Keratinocyte (primary cell): ENCODE results near the gene UNC13B. TPM values are rescaled to one million over a fixed set of nuclear protein-coding genes. Genes with fewer than 3 reads are reported as not detected.

ENCODE experiments used
- DNase-seq: peaks from one replicate; pipeline ENCODE4 v3.0.0-alpha.2; 2011; ENCODE audit warnings: low read depth, missing footprints, low spot score
- FAIRE-seq: peaks from 2 replicates; lab custom pipeline; 2011; peaks lifted over from hg19 to GRCh38; lab: Jason Lieb, UNC
- H2AFZ ChIP-seq: 2 replicates; pipeline ENCODE4 v1.6.0; 2012; ENCODE audit warnings: low read length, control low read depth, inconsistent platforms; ENCODE audit not compliant: control insufficient read depth
- H3K27ac ChIP-seq: 2 replicates; pipeline ENCODE4 v1.5.1; 2011; ENCODE audit warnings: low read length; ENCODE audit not compliant: control insufficient read depth, insufficient read depth
- H3K27me3 ChIP-seq: 3 replicates; pipeline ENCODE4 v1.6.0; 2011; ENCODE audit warnings: low read length; ENCODE audit not compliant: control insufficient read depth, insufficient read depth; ENCODE audit errors: extremely low read depth
- H3K36me3 ChIP-seq, 2 experiments: 2 replicates in 1 of 2; 3 replicates in 1 of 2; pipeline ENCODE4 v1.5.1; 2011; ENCODE audit warnings: low read length in 2 of 2, mild to moderate bottlenecking in 1 of 2; ENCODE audit not compliant: control insufficient read depth in 2 of 2, insufficient read depth in 2 of 2; ENCODE audit errors: extremely low read depth in 1 of 2
- H3K4me1 ChIP-seq: 3 replicates; pipeline ENCODE4 v1.5.1; 2011; ENCODE audit warnings: low read length; ENCODE audit not compliant: control insufficient read depth, insufficient read depth; ENCODE audit errors: extremely low read depth
- H3K4me2 ChIP-seq: 3 replicates; pipeline ENCODE4 v1.6.0; 2011; ENCODE audit warnings: low read depth, low read length; ENCODE audit not compliant: control insufficient read depth, insufficient read depth; ENCODE audit errors: extremely low read depth
- H3K4me3 ChIP-seq, 3 experiments: fragments of 200-600 bp in 1 of 3; sonication (generic) in 1 of 3; 2 replicates in 2 of 3; 3 replicates in 1 of 3; pipeline ENCODE4 v1.5.1; 2011 to 2016; ENCODE audit warnings: low read length in 3 of 3, mild to moderate bottlenecking in 3 of 3, control low read depth in 2 of 3, inconsistent platforms in 1 of 3, low read depth in 1 of 3, mixed read lengths in 1 of 3, mixed run types in 1 of 3, moderate library complexity in 1 of 3; ENCODE audit not compliant: control insufficient read depth in 2 of 3, insufficient read depth in 2 of 3; ENCODE audit errors: extremely low read depth in 1 of 3
- H3K79me2 ChIP-seq: 2 replicates; pipeline ENCODE4 v1.6.0; 2012; ENCODE audit warnings: low read length; ENCODE audit not compliant: control insufficient read depth, insufficient read depth
- H3K9ac ChIP-seq: 3 replicates; pipeline ENCODE4 v1.6.0; 2011; ENCODE audit warnings: low read length; ENCODE audit not compliant: control insufficient read depth, insufficient read depth; ENCODE audit errors: extremely low read depth
- H3K9me1 ChIP-seq: 3 replicates; pipeline ENCODE4 v1.6.0; 2011; ENCODE audit warnings: low read length; ENCODE audit not compliant: control insufficient read depth, insufficient read depth; ENCODE audit errors: extremely low read depth
- H3K9me3 ChIP-seq: 2 replicates; pipeline ENCODE4 v1.5.1; 2012; ENCODE audit warnings: low read depth, low read length; ENCODE audit not compliant: control insufficient read depth
- H4K20me1 ChIP-seq: 3 replicates; pipeline ENCODE4 v1.6.0; 2011; ENCODE audit warnings: low read length; ENCODE audit not compliant: control insufficient read depth, insufficient read depth; ENCODE audit errors: extremely low read depth
- CTCF ChIP-seq, 3 experiments: IDR thresholded peaks in 1 of 3; conservative IDR thresholded peaks in 1 of 3; optimal IDR thresholded peaks in 1 of 3; 2 replicates in 2 of 3; 3 replicates in 1 of 3; pipeline versions ENCODE3 to v1.5.1; 2011; ENCODE audit warnings: low read length in 3 of 3, mild to moderate bottlenecking in 3 of 3, moderate library complexity in 2 of 3, control low read depth in 1 of 3, inconsistent platforms in 1 of 3; ENCODE audit not compliant: insufficient read depth in 2 of 3; ENCODE audit errors: extremely low read depth in 1 of 3
- EZH2 ChIP-seq: IDR thresholded peaks from one replicate; pipeline ENCODE4 v1.6.1; 2012; ENCODE audit warnings: inconsistent platforms, mild to moderate bottlenecking, low read length, moderate library complexity
- dilution Hi-C: fragments of 300-500 bp; cut with MboI; formaldehyde crosslinking; loops from one replicate; pipeline ENCODE4 v1.7.0; 2020; ENCODE audit warnings: low sequenced_read_pairs; ENCODE audit not compliant: extremely low pct_ligation_motif_present
- polyA plus RNA-seq, 5 experiments: library from polyadenylated mRNA; depleted of rRNA in 3 of 5; stranded (reverse) in 3 of 5; stranded (forward) in 1 of 5; unstranded in 1 of 5; fragments of >200 nt; gene quantifications; 1 replicate in 1 of 5; 2 replicates in 3 of 5; 3 replicates in 1 of 5; pipeline versions ENCODE4 v1.2.1 to v1.2.3, GENCODE V29; 2011 to 2012; ENCODE audit warnings: missing spikeins in 2 of 5, low read depth in 1 of 5, low replicate concordance in 1 of 5

Gene UNC13B
- polyA plus RNA-seq, 1 donor (not counting 4 experiments of a cell fraction or from before 2014, with no cell fraction given) = 9.3 TPM

DNA sequence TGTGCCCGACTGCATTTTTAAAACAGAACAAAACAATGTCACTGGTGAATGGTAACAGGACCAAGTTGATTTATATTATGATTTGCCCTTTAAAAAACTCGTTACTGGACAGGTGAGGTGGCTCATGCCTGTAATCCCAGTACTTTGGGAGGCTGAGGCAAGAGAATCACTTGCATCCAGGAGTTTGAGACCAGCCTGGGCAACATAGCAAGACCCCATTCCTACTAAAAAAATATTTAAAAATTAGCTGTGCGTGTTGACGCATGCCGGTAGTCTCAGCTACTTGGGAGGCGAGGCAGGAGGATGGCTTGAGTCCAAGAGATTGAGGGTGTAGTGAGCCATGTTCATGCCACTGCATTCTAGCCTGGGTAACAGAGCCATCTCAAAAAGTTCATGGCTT is 7.2 kb downstream of the UNC13B start:
- H3K9ac ChIP-seq = no peak overlapping the region
- no peak overlapping the region for H3K4me2 ChIP-seq
- no peak overlapping the region for H3K27ac ChIP-seq
- TF ChIP-seq CTCF (optimal IDR thresholded peaks at IDR 0.05 in 1 of 3, IDR thresholded peaks at IDR 0.05 in 1 of 3, conservative IDR thresholded peaks at IDR 0.05 in 1 of 3; ENCODE audit: extremely low read depth in 1 of 3, insufficient read depth in 2 of 3, low read length in 3 of 3) = no peak
- TF ChIP-seq EZH2 = no peak
- H3K4me3 ChIP-seq = no peak overlapping the region
- no peaks in the 10 kb centered on the region for H3K27me3 ChIP-seq
- no peaks in the 10 kb centered on the region for H3K79me2 ChIP-seq
- no peaks in the 10 kb centered on the region for H3K36me3 ChIP-seq
- no peaks in the 10 kb centered on the region for H3K4me1 ChIP-seq
- no peaks in the 10 kb centered on the region for H3K9me3 ChIP-seq
- H4K20me1 ChIP-seq = no peaks in the 10 kb centered on the region
- dilution Hi-C loops = no loop called here
- no peak overlapping the region for H2AFZ ChIP-seq
- FAIRE-seq (no peak), DNase-seq (no peak)
- no peaks in the 10 kb centered on the region for H3K9me1 ChIP-seq

DNA sequence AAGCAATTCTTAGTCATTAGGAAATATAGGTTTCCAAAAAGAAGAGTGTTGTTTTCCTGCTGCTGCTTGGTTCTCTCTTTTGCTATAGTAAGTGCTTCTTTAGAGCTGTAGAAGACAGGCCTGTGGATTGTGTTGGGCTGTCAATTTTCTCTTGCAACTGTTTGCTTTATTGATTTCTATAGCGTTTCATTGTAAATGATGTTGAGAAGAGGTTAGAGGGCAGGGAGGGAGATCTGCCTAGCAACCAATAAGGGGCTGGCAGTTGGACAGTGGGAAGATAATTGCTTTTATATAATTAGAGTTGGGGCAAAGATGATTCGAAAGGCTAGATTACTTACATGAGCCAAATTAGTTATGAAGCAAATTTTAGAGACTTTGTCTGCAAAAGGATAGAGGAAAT is 11.1 kb downstream of the UNC13B start:
- H3K27ac ChIP-seq = no peak overlapping the region
- dilution Hi-C loops = no loop called here
- TF ChIP-seq EZH2 (no peak), CTCF (optimal IDR thresholded peaks at IDR 0.05 in 1 of 3, IDR thresholded peaks at IDR 0.05 in 1 of 3, conservative IDR thresholded peaks at IDR 0.05 in 1 of 3; ENCODE audit: extremely low read depth in 1 of 3, insufficient read depth in 2 of 3, low read length in 3 of 3) (no peak)
- H3K9ac ChIP-seq = no peak overlapping the region
- H3K4me3 ChIP-seq = no peak overlapping the region
- FAIRE-seq = no peak
- H2AFZ ChIP-seq = no peak overlapping the region
- H3K36me3 ChIP-seq = no peaks in the 10 kb centered on the region
- no peaks in the 10 kb centered on the region for H3K4me1 ChIP-seq
- no peak for DNase-seq
- H3K4me2 ChIP-seq = no peak overlapping the region
- H3K27me3 ChIP-seq = no peaks in the 10 kb centered on the region
- no peaks in the 10 kb centered on the region for H3K9me3 ChIP-seq
- no peaks in the 10 kb centered on the region for H4K20me1 ChIP-seq
- no peaks in the 10 kb centered on the region for H3K9me1 ChIP-seq
- H3K79me2 ChIP-seq = no peaks in the 10 kb centered on the region
